NCI-H82 (cell line): Measurements from ENCODE around the gene PTPN14.
A peak's percentile ranks its signal among the peaks of the same experiment; 100 is the strongest.

Experiments
- DNase-seq: peaks from one replicate; lab custom pipeline; 2025; lab: John Stamatoyannopoulos, UW

The PTPN14 gene

GRCh38 chr1:214331180-214331579 is 220.2 kb downstream of the PTPN14 start:
- no peak for DNase-seq

- no peak for DNase-seq
These were observed 220.7 kb downstream of the PTPN14 start for GRCh38 chr1:214330715-214331114.

GRCh38 chr1:214330222-214330621 is 221.2 kb downstream of the PTPN14 start:
- no peak for DNase-seq

DNA sequence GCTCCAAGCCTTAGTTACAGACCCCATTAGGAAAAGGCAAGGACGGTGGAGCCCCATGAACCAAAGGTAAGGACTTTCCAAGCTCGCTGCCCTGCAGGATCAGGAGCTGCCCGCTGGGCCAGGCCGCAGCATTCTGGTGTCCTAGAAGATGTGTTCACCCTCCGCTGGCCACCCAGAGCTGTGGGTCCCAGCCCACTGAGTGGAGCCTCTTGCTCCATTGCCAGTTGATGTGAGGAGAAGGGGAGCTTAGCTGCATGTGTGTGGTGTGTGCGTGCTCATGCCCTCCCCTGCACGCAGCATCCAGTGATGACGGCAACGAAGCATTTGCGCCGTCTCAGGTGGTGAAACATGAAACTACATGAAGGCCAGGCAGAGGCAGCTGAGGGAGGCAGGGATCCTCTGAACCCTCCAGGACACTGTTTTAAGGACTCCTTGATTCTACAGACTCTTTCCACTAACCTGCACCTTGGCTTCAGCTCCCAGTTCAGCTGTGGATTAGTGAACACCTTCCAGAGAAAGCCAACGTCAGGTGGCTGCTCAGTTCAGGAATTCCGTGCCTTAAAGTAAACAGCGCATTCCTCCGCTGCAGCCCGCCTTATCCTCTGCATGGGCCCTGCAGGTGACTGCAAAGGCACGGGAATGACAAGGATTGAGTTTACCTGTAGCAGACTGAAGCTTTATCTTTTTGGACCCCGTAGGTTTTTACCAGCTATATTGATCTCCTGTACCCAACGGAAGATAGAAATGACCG is 221.8 kb downstream of the PTPN14 start:
- DNase-seq, result no peak

- DNase-seq, result peak; percentile 91
These were observed 222.5 kb downstream of the PTPN14 start for GRCh38 chr1:214328770-214329469.

GRCh38 chr1:214327514-214327913 is 223.9 kb downstream of the PTPN14 start:
- DNase-seq, result no peak

DNA sequence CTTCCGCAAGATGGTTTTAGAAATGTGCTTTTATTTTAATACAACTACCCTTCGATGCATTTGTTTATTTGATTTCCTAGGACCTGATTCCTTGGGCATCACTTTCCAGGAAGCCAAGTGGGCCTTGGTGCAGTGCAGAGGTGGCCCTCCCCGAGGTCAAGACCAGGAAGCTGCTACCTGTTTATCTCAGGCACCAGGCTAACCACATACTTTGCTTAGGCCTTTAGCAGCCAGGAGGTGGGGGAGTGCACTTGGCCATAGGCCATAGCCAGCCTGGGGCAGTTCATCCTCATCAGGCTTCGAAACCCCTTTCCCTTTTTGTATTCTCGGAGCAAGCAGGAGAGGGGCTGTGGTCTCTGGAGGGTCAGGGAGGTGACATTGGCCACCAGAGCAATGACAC is 225.0 kb downstream of the PTPN14 start:
- DNase-seq, result no peak

GRCh38 chr1:214324896-214325800 is 226.3 kb downstream of the PTPN14 start:
- DNase-seq, result no peak

- no peak for DNase-seq
These were observed 229.5 kb downstream of the PTPN14 start for GRCh38 chr1:214321705-214322453.

- peak; percentile 24 for DNase-seq
These were observed 231.5 kb downstream of the PTPN14 start for GRCh38 chr1:214319938-214320337.

DNA sequence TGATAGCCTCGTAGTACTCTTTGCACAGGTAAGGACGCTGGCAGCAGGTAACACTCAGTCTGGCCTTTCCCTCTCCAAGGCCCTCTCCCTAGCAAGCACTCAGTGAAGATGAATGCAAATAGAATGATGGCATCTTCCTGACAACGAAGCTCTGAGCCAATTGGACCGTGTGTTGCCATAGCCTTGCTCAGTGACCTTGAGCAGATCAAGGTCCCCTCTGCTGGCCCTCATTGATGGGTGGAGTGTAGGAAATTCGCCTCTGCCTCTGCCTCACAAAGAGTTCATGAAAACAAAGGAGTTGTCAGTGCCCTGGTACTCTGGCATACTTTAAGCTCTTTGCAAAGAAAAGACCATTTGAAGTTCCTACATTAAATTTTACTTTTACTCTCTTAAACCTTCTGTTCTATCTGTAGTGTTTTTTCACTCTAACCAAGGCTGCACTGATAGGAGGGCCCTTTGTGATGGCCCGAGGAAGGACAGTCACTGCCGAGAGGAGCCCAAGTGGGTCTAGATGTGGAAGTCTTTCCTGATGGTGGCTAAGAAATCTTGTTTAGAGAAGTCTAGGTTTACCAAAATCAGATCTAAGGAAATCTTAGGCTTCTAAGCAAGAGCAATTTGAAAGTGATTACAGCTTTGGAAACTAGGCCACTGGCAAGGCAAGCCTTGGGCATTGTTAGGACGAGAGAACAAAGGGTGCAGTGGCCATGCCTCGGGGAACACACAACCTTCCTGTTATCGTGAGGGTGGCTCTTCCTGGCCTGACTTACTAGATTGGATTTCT is 232.3 kb downstream of the PTPN14 start:
- no peak for DNase-seq

- DNase-seq, result no peak
These were observed 233.0 kb downstream of the PTPN14 start for GRCh38 chr1:214318356-214318755.

- no peak for DNase-seq
These were observed 233.7 kb downstream of the PTPN14 start for GRCh38 chr1:214317734-214318133.

DNA sequence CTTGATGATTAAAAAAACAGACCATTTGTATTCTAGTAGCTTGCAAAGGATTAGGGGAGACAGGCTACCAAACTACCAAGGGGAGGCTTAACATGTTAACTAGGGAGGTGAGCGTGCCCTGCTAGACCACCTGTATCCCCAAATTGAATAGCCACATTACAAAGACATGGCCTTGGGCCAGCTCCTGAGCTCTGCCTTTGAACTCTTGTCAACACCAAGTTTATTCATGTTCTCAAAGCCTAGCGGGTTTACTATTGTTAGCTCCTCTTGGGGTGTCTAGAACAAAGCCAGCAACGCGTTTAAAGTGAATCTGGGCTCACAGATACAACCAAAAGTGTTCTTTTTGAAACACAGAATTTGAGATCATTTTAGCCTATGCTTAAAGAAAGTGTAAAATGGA is 234.1 kb downstream of the PTPN14 start:
- DNase-seq, result no peak

GRCh38 chr1:214316593-214316992 is 234.8 kb downstream of the PTPN14 start:
- DNase-seq, result no peak

- no peak for DNase-seq
These were observed 237.1 kb downstream of the PTPN14 start for GRCh38 chr1:214314178-214314843.

- DNase-seq, result no peak
These were observed 238.8 kb downstream of the PTPN14 start for GRCh38 chr1:214312530-214313051.

DNA sequence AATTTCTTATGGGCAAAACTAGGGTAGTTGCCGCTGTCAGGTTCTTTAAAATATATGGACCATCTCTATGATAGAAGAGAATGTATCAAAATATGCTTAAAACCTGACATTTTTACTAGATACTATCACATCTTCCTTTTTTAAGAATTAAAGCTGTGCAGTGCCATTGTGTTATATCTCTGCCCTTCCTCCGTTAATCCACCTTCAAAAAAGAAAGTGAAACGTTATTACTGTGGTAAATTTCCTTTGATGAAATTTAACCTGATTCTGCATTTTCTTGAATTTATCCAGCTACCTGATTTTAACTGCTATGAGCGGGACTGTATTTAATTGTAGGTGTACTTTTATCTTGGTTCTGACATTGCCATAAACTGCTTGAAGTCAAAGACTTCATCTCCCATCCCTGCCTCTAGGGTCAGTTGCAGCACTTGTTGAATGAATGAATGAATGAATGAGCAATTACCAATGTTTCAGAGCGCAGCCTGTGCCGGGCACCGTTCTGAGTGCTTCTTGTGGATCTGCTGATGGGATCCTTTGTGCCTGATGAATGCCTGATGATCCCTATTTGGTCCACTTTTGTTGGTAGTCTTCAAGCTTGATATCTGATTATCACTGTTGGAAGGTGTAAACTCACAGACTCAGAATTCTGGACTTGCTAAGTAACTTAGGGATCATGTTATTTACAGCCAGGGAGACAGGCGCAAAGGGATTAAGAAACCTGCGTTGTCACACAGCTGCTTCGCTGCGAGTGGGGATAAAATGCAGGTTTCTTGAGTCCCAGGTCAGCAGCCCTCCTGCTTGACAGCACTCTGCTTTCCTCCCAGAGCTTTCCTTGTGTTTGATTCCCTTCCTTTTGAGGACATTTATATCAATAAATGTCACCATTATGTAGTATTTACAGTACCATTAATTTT is 240.4 kb downstream of the PTPN14 start:
- DNase-seq, result peak; percentile 95

DNA sequence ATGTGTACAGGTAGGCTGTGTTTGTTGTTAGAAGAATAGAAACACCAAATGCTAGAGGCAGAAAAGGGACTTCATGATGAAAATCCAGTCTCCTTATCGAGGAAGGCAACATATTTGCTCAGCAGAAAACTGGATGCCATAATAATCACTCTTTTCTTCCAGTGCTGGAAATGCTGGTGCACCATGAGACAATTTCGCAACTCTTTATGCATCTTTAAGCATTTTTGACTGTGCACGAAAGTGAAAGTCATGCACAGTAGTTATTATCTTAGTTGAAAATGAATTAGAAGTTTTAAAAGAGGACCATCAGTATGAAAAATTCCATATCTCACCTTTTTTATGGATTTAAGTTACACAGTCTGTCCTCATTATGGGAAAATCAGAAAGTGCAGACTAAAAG is 241.4 kb downstream of the PTPN14 start:
- DNase-seq, result no peak
